Lower leg skin (tissue), 3 donors: ENCODE results near the gene COASY.

Experiments
- POLR2A ChIP-seq, 2 donors: fragments of 450-650 bp; IDR thresholded peaks; one replicate each; pipeline ENCODE4 v1.6.1; 2016 to 2017; ENCODE audit warnings: antibody characterized with exemption in 2 of 2, mild to moderate bottlenecking in 1 of 2, moderate library complexity in 1 of 2
- TF ChIP-seq, protein P1 (sequence below), 3 donors: fragments of 450-650 bp; IDR thresholded peaks; one replicate each; pipeline ENCODE4 v1.5.1; 2016; ENCODE audit warnings: antibody characterized with exemption in 3 of 3, mild to moderate bottlenecking in 3 of 3, moderate library complexity in 2 of 3

DNA sequence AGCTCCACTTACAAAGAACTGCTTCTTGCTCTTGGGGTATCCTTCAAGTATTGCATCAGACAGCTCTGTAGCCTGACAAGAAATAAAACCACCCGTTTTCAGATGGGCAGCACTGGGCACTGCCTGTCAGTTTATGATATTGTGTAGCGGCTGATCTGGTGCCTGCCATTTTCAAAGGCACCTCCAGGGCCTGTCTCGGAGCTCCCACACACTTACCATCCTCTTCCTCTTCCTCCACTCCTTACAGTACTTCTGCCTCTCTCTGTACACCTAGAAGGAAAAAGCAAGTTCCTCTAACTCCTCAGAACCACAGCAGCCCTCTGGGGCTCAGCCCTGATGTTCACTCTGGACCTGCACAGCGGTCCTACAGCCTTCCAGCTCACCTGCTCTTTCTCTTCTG lies 11.1 kb downstream of the COASY start:
- TF ChIP-seq, protein P1, sequence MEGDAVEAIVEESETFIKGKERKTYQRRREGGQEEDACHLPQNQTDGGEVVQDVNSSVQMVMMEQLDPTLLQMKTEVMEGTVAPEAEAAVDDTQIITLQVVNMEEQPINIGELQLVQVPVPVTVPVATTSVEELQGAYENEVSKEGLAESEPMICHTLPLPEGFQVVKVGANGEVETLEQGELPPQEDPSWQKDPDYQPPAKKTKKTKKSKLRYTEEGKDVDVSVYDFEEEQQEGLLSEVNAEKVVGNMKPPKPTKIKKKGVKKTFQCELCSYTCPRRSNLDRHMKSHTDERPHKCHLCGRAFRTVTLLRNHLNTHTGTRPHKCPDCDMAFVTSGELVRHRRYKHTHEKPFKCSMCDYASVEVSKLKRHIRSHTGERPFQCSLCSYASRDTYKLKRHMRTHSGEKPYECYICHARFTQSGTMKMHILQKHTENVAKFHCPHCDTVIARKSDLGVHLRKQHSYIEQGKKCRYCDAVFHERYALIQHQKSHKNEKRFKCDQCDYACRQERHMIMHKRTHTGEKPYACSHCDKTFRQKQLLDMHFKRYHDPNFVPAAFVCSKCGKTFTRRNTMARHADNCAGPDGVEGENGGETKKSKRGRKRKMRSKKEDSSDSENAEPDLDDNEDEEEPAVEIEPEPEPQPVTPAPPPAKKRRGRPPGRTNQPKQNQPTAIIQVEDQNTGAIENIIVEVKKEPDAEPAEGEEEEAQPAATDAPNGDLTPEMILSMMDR (IDR thresholded peaks at IDR 0.05): no peak
- no peak for TF ChIP-seq POLR2A (IDR thresholded peaks at IDR 0.05)
